ENCODE results near the gene PADI4.

DNA sequence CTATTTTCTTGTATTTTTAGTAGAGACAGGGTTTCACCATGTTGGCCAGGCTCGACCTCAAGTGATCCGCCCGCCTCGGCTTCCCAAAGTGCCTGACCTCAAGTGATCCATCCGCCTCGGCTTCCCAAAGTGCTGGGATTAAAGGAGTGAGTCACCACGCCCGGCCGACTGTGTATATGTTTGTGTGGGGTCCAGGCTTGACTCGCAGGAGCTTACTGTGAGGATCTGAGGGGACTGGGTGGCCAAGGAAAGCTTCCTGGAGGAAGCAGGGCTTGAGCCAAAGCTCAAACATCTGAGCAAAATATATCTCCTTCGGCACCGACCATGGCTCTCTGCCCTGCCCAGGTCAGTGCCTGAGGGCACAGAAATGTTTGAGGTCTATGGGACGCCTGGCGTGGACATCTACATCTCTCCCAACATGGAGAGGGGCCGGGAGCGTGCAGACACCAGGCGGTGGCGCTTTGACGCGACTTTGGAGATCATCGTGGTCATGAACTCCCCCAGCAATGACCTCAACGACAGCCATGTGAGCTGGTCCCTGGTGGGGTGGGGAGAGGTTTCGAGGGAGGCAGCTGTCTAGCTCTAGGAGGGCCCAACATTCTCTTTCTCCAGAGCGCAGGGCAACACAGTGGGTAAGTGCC lies 48.6 kb upstream of the PADI4 start:
- no peak for TF ChIP-seq CTCF (IDR thresholded peaks at IDR 0.05; ENCODE audit: low read depth, low read length)
- TF ChIP-seq EZH2phosphoT487 (IDR thresholded peaks at IDR 0.05; ENCODE audit: low read depth), result no peak
